ENCODE data around the gene WNT5A. TPM values are rescaled to one million over a fixed set of nuclear protein-coding genes. Genes with fewer than 3 reads are reported as not detected.

WNT5A gene
- total RNA-seq, 1 experiment from 2014 or later = 9.5 TPM

- BruUV-seq (replicated peaks) = no TSS peak
- Mint-ChIP-seq H3K27me3 (ENCODE audit: insufficient read depth, unreplicated experiment) (peaks cover 15% of the 10 kb centered on the region), H3K9me3 (ENCODE audit: unreplicated experiment) (no peaks in the 10 kb centered on the region), H3K36me3 (ENCODE audit: insufficient read depth, unreplicated experiment) (no peaks in the 10 kb centered on the region), H3K4me3 (ENCODE audit: unreplicated experiment) (no peak overlapping the region), H3K4me1 (ENCODE audit: insufficient read depth, unreplicated experiment) (no peaks in the 10 kb centered on the region), H3K27ac (ENCODE audit: low read depth, unreplicated experiment) (no peak overlapping the region)
- TF ChIP-seq CTCF (IDR thresholded peaks at IDR 0.05; ENCODE audit: unreplicated experiment) = no peak
- peak; percentile 28 for DNase-seq (ENCODE audit: unreplicated experiment)
- CTCF ChIA-PET = interaction anchor here (0.6 to 1.8 kb wide), 3 partner anchors 17 to 228 kb away, joined by 3 to 4 read pairs (median 3); no protein-coding TSS in a partner anchor
- intact Hi-C loops (cut with micrococcal nuclease) = no loop called here
- POLR2A ChIA-PET = no interaction called here
These were observed 31.9 kb upstream of the WNT5A start for GRCh38 chr3:55519019-55519418.

GRCh38 chr3:55518451-55518850, 31.3 kb upstream of the WNT5A start:
- ChIA-PET POLR2A (no interaction called here), CTCF (interaction anchor here (0.7 to 1.8 kb wide), 3 partner anchors 28 to 446 kb away, joined by 3 to 4 read pairs (median 3); no protein-coding TSS in a partner anchor)
- no TSS peak for BruUV-seq (replicated peaks)
- peak; percentile 27 for DNase-seq (ENCODE audit: unreplicated experiment)
- no peak for TF ChIP-seq CTCF (IDR thresholded peaks at IDR 0.05; ENCODE audit: unreplicated experiment)
- H3K27me3 Mint-ChIP-seq (ENCODE audit: insufficient read depth, unreplicated experiment) = peaks cover 15% of the 10 kb centered on the region
- no peaks in the 10 kb centered on the region for H3K9me3 Mint-ChIP-seq (ENCODE audit: unreplicated experiment)
- no peak overlapping the region for H3K27ac Mint-ChIP-seq (ENCODE audit: low read depth, unreplicated experiment)
- intact Hi-C loops (cut with micrococcal nuclease) = no loop called here
- no peak overlapping the region for H3K4me3 Mint-ChIP-seq (ENCODE audit: unreplicated experiment)
- H3K4me1 Mint-ChIP-seq (ENCODE audit: insufficient read depth, unreplicated experiment) = no peaks in the 10 kb centered on the region
- no peaks in the 10 kb centered on the region for H3K36me3 Mint-ChIP-seq (ENCODE audit: insufficient read depth, unreplicated experiment)

- no peaks in the 10 kb centered on the region for H3K4me1 Mint-ChIP-seq (ENCODE audit: insufficient read depth, unreplicated experiment)
- peaks cover 15% of the 10 kb centered on the region for H3K27me3 Mint-ChIP-seq (ENCODE audit: insufficient read depth, unreplicated experiment)
- H3K4me3 Mint-ChIP-seq (ENCODE audit: unreplicated experiment) = no peak overlapping the region
- H3K36me3 Mint-ChIP-seq (ENCODE audit: insufficient read depth, unreplicated experiment) = no peaks in the 10 kb centered on the region
- H3K9me3 Mint-ChIP-seq (ENCODE audit: unreplicated experiment) = no peaks in the 10 kb centered on the region
- DNase-seq (ENCODE audit: unreplicated experiment) = no peak
- ChIA-PET POLR2A (no interaction called here), CTCF (no interaction called here)
- no peak overlapping the region for H3K27ac Mint-ChIP-seq (ENCODE audit: low read depth, unreplicated experiment)
- BruUV-seq (replicated peaks) = no TSS peak
- no peak for TF ChIP-seq CTCF (IDR thresholded peaks at IDR 0.05; ENCODE audit: unreplicated experiment)
- intact Hi-C loops (cut with micrococcal nuclease) = no loop called here
These were observed 29.4 kb upstream of the WNT5A start for GRCh38 chr3:55516392-55517030.

DNA sequence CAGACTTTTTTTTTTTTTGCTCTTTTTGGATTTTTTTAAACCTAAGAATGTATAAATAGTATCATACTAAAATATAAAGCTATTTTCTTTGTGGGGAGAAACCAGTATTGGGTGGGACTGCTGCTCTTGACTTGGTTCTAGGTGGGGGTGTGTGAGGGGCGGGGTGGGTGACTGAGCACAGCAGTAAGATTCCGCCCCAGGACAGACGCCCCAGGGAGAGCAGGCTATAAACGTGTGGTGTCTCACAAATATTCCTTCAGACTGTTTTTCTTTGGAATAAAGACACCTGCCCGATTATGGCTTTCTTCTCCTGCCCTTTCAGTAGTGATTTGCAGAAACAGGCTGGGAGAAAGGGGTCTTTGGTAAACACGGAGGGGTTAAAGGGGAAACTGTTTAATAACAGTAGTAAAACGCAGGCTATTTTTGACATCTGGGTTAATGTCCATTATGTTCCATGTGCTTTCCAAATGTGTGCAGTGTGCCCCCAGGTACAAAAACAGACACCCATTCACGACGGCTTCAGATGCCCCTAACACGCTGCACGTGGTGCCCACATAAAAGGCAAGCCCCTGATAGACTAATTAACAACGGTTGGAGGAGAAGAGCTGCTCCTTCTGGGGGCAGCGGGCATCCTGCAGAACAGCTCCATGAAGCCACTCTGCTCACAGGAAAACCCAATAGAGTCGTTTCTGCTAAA, 28.6 kb upstream of the WNT5A start:
- Mint-ChIP-seq H3K4me1 (ENCODE audit: insufficient read depth, unreplicated experiment) (no peaks in the 10 kb centered on the region), H3K9me3 (ENCODE audit: unreplicated experiment) (no peaks in the 10 kb centered on the region), H3K4me3 (ENCODE audit: unreplicated experiment) (no peak overlapping the region), H3K27ac (ENCODE audit: low read depth, unreplicated experiment) (no peak overlapping the region), H3K27me3 (ENCODE audit: insufficient read depth, unreplicated experiment) (peaks cover 15% of the 10 kb centered on the region), H3K36me3 (ENCODE audit: insufficient read depth, unreplicated experiment) (no peaks in the 10 kb centered on the region)
- intact Hi-C loops (cut with micrococcal nuclease) = no loop called here
- CTCF ChIA-PET = no interaction called here
- DNase-seq (ENCODE audit: unreplicated experiment) = no peak
- BruUV-seq (replicated peaks) = no TSS peak
- POLR2A ChIA-PET = no interaction called here
- TF ChIP-seq CTCF (IDR thresholded peaks at IDR 0.05; ENCODE audit: unreplicated experiment) = no peak
